Measurements from ENCODE around the gene HSD17B14. TPM values are rescaled to one million over a fixed set of nuclear protein-coding genes. Genes with fewer than 3 reads are reported as not detected.

HSD17B14 gene
- total and polyA plus RNA-seq, 9 of the 15 experiments (the other 6 are each of a cell fraction or from before 2014, with no cell fraction given), result 0.16 TPM; not detected in 8

GRCh38 chr19:48780631-48781391 lies 55.5 kb downstream of the HSD17B14 start (continued):
- no peak for TF ChIP-seq RBM22 (IDR thresholded peaks at IDR 0.05; ENCODE audit: low read depth, low read length, poor library complexity, severe bottlenecking)

GRCh38 chr19:48779636-48780035 lies 56.7 kb downstream of the HSD17B14 start:
- ATAC-seq (peak; percentile 28; the same call in 1 of the 3 replicates), FAIRE-seq (no peak)
- CTCF ChIA-PET (ENCODE audit: low intra/inter-chr PET ratio), result no interaction called here

More at GRCh38 chr19:48779636-48780035, 56.7 kb downstream of the HSD17B14 start:
- Histone ChIP-seq H3K27me3 (ENCODE audit: control insufficient read depth in 2 of 2, insufficient read depth in 2 of 2, low read length in 2 of 2) (no peaks in the 10 kb centered on the region), H3K9me3 (replicated peaks; ENCODE audit: control insufficient read depth, insufficient read depth, low read depth, low read length) (no peaks in the 10 kb centered on the region), H3K4me1 (replicated peaks in 1 of 2; ENCODE audit: control insufficient read depth in 2 of 2, insufficient read depth in 2 of 2, low read length in 2 of 2) (peaks cover 22 to 30% of the 10 kb centered on the region in 2 experiments), H3K9me1 (ENCODE audit: control insufficient read depth, insufficient read depth, low read length) (no peaks in the 10 kb centered on the region), H3K36me3 (ENCODE audit: control insufficient read depth, insufficient read depth, low read length) (no peaks in the 10 kb centered on the region), H3K4me3 (no peak overlapping the region), H3K27ac (ENCODE audit: extremely low read depth, low read depth, low read length) (no peak overlapping the region), H3K79me2 (ENCODE audit: control insufficient read depth, insufficient read depth, low read length) (no peaks in the 10 kb centered on the region), H4K20me1 (replicated peaks; ENCODE audit: control insufficient read depth, insufficient read depth, low read length) (no peaks in the 10 kb centered on the region), H2AFZ (ENCODE audit: low read depth, low read length) (no peak overlapping the region), H3K9ac (ENCODE audit: insufficient read depth in 1 of 2, low read depth in 2 of 2, low read length in 2 of 2) (no peak overlapping the region), H3K4me2 (ENCODE audit: insufficient read depth, low read length) (no peak overlapping the region)
- intact Hi-C loops (cut with micrococcal nuclease), result loop anchor here (2.0 to 10.0 kb wide), 4 partner anchors 25 to 445 kb away; partner anchors contain the start of genes FGF21 and RASIP1
- in situ Hi-C loops (cut with MboI), result loop anchor here (5.0 kb wide), 1 partner anchor 132 kb away; the partner anchor contains the start of gene CA11
- POLR2A ChIA-PET, result interaction anchor here (0.6 to 2.0 kb wide), 5 partner anchors 9 to 113 kb away, joined by 3 to 6 read pairs (median 3); partner anchors contain the start of gene IZUMO1
- BruUV-seq (replicated peaks), result no TSS peak
- no peak for TF ChIP-seq HMG20A (CRISPR knock-in tag; conservative IDR thresholded peaks at IDR 0.05)
- no peak for TF ChIP-seq ZNF23 (CRISPR knock-in tag; IDR thresholded peaks at IDR 0.05)
- TF ChIP-seq TAL1 (IDR thresholded peaks at IDR 0.05), result no peak
- no peak for TF ChIP-seq KLF13 (tag; IDR thresholded peaks at IDR 0.05; ENCODE audit: borderline replicate concordance, low read depth)
- TF ChIP-seq EP300 (IDR thresholded peaks at IDR 0.05; ENCODE audit: low read length), result no peak
- TF ChIP-seq ZC3H8 (IDR thresholded peaks at IDR 0.05), result no peak
- no peak for TF ChIP-seq NRF1 (conservative IDR thresholded peaks at IDR 0.05 in 1 of 2, IDR thresholded peaks at IDR 0.05 in 1 of 2)
- TF ChIP-seq LEF1 (IDR thresholded peaks at IDR 0.05), result no peak
- no peak for TF ChIP-seq CHD4 (IDR thresholded peaks at IDR 0.05; ENCODE audit: insufficient read depth, insufficient replicate concordance, low read depth, low read length, poor library complexity, severe bottlenecking)
- no peak for TF ChIP-seq ESRRB (CRISPR knock-in tag; IDR thresholded peaks at IDR 0.05; ENCODE audit: borderline replicate concordance)
- no peak for TF ChIP-seq POLR2AphosphoS5 (IDR thresholded peaks at IDR 0.05; ENCODE audit: control insufficient read depth, insufficient read depth, low read depth, low read length)
- TF ChIP-seq NR0B1 (IDR thresholded peaks at IDR 0.05; ENCODE audit: partially characterized antibody), result no peak
- TF ChIP-seq TRIM28 (IDR thresholded peaks at IDR 0.05), result no peak
- TF ChIP-seq E2F1 (CRISPR knock-in tag; IDR thresholded peaks at IDR 0.05), result no peak
- no peak for TF ChIP-seq ZNF717 (CRISPR knock-in tag; IDR thresholded peaks at IDR 0.05)
- TF ChIP-seq PATZ1 (CRISPR knock-in tag; IDR thresholded peaks at IDR 0.05; ENCODE audit: borderline replicate concordance), result no peak
- DNase-seq (ENCODE audit: extremely low read depth in 1 of 4, low spot score in 3 of 4), result peak; percentile 46 to 70 (median 54)
- WGBS (ENCODE audit: insufficient coverage, low coverage, missing lambda C conversion rate), result 32% methylated on average over 1 of the region's 1 CpG

Data from K562 (cell line).